NK-92 (cell line): ENCODE measurements around the gene ACBD6.
"Not testable (repeated sequence)": the region's sequence is repeated elsewhere in the genome, so short reads cannot be mapped to it uniquely, and the experiment has no call there.

Experiments used
- DNase-seq: peaks from one replicate; lab custom pipeline; 2025; ENCODE audit not compliant: unreplicated experiment; lab: John Stamatoyannopoulos, UW

ACBD6 gene

GRCh38 chr1:180497826-180498225 is 4.6 kb downstream of the ACBD6 start:
- no peak for DNase-seq

GRCh38 chr1:180494370-180494769 is 8.0 kb downstream of the ACBD6 start:
- no peak for DNase-seq

GRCh38 chr1:180489976-180490375 is 12.4 kb downstream of the ACBD6 start:
- no peak for DNase-seq

- no peak for DNase-seq
Measured at GRCh38 chr1:180489313-180489712, 13.1 kb downstream of the ACBD6 start.

- DNase-seq, result no peak
Measured at GRCh38 chr1:180488661-180489060, 13.7 kb downstream of the ACBD6 start.

- DNase-seq, result no peak
Measured at GRCh38 chr1:180486092-180486491, 16.3 kb downstream of the ACBD6 start.

GRCh38 chr1:180484490-180484889 is 17.9 kb downstream of the ACBD6 start:
- DNase-seq, result no peak

GRCh38 chr1:180482425-180483275 is 19.7 kb downstream of the ACBD6 start:
- DNase-seq, result no peak

GRCh38 chr1:180470031-180470430 is 32.3 kb downstream of the ACBD6 start:
- DNase-seq, result no peak

- no peak for DNase-seq
Measured at GRCh38 chr1:180468311-180468710, 34.1 kb downstream of the ACBD6 start.

GRCh38 chr1:180462102-180462501 is 40.3 kb downstream of the ACBD6 start:
- no peak for DNase-seq

- DNase-seq, result not testable (repeated sequence)
Measured at GRCh38 chr1:180461682-180462081, 40.7 kb downstream of the ACBD6 start.

GRCh38 chr1:180458807-180459206 is 43.6 kb downstream of the ACBD6 start:
- no peak for DNase-seq

- DNase-seq, result no peak
Measured at GRCh38 chr1:180456191-180456590, 46.2 kb downstream of the ACBD6 start.

GRCh38 chr1:180451504-180451903 is 50.9 kb downstream of the ACBD6 start:
- no peak for DNase-seq

GRCh38 chr1:180444522-180444921 is 57.9 kb downstream of the ACBD6 start:
- no peak for DNase-seq

- no peak for DNase-seq
Measured at GRCh38 chr1:180440335-180440734, 62.0 kb downstream of the ACBD6 start.

- DNase-seq, result no peak
Measured at GRCh38 chr1:180435566-180435965, 66.8 kb downstream of the ACBD6 start.

- no peak for DNase-seq
Measured at GRCh38 chr1:180433873-180434272, 68.5 kb downstream of the ACBD6 start.

GRCh38 chr1:180431683-180432082 is 70.7 kb downstream of the ACBD6 start:
- no peak for DNase-seq

- no peak for DNase-seq
Measured at GRCh38 chr1:180428782-180429695, 73.3 kb downstream of the ACBD6 start.

GRCh38 chr1:180425952-180426351 is 76.4 kb downstream of the ACBD6 start:
- DNase-seq, result no peak
